Measurements from ENCODE around the gene SVEP1.

Gene SVEP1

GRCh38 chr9:110414471-110414870 lies 165.1 kb downstream of the SVEP1 start:
- TF ChIP-seq, protein P1, sequence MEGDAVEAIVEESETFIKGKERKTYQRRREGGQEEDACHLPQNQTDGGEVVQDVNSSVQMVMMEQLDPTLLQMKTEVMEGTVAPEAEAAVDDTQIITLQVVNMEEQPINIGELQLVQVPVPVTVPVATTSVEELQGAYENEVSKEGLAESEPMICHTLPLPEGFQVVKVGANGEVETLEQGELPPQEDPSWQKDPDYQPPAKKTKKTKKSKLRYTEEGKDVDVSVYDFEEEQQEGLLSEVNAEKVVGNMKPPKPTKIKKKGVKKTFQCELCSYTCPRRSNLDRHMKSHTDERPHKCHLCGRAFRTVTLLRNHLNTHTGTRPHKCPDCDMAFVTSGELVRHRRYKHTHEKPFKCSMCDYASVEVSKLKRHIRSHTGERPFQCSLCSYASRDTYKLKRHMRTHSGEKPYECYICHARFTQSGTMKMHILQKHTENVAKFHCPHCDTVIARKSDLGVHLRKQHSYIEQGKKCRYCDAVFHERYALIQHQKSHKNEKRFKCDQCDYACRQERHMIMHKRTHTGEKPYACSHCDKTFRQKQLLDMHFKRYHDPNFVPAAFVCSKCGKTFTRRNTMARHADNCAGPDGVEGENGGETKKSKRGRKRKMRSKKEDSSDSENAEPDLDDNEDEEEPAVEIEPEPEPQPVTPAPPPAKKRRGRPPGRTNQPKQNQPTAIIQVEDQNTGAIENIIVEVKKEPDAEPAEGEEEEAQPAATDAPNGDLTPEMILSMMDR (IDR thresholded peaks at IDR 0.05), result no peak

DNA sequence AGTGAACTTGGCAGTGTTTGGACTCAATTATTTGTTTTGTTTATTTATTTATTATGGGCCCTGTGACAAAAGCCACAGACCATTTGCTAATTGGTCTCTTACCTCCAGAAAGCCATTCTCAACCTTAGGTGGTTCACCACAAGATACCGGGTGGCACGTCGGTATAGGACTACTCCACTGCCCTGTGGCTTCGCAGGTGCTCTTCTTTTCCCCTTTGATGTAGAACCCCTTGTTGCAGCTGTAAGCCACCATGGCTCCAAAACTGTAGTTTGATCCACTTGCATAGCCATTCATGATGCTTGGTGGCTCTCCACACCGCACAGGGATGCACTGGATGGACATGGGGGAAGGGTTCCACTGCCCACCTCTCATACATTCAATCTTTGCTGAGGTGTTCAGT lies 168.6 kb downstream of the SVEP1 start:
- TF ChIP-seq, protein P1 (IDR thresholded peaks at IDR 0.05), result no peak

- TF ChIP-seq, protein P1 (IDR thresholded peaks at IDR 0.05), result no peak
Measured at GRCh38 chr9:110408598-110408997, 170.9 kb downstream of the SVEP1 start.

DNA sequence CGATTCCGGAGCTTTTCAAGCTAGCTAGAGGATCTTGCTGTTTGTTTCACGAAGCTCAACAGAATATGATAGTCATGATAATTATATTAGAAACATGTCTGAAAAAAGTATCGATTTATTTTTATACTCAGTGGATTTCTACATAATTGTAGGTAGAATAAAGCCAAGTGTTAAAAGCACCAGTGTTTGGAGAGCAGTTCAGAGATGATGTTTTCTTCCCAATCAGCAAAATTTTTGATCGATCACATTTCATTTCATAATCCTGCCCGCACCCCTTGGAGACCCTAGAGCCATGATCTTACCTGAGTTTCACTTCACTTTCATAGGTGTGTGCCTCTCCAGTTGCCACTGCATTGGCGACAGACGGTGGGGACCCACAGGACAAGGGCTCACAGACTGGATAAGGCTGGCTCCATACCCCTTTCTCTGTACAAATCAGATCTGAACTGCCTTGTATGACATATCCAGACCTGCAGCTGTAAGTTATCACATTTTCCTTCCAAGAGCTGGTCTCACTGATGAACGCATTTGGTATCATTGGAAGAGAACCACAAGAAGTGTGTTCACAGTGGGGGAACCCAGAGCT lies 173.6 kb downstream of the SVEP1 start:
- TF ChIP-seq, protein P1 (IDR thresholded peaks at IDR 0.05), result no peak

DNA sequence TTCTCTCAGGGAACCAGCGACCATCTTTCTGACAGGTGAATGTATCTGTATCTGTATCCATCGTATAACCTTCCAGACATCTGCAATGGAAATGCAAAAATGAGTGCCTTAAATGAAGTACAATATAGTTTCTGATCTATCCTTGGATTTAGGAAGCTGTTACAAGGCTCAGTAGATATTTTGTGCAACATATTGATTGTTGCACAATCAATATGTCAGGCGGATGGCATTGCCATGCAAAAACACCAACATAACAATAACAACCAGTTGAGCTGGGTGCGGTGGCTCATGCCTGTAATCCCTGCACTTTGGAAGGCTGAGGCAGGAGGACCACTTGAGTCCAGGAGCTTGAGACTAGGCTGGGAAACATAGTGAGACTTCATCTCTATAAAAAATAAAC lies 175.1 kb downstream of the SVEP1 start:
- TF ChIP-seq, protein P1 (IDR thresholded peaks at IDR 0.05), result no peak

GRCh38 chr9:110399983-110400382 lies 179.6 kb downstream of the SVEP1 start:
- TF ChIP-seq, protein P1 (IDR thresholded peaks at IDR 0.05), result no peak

DNA sequence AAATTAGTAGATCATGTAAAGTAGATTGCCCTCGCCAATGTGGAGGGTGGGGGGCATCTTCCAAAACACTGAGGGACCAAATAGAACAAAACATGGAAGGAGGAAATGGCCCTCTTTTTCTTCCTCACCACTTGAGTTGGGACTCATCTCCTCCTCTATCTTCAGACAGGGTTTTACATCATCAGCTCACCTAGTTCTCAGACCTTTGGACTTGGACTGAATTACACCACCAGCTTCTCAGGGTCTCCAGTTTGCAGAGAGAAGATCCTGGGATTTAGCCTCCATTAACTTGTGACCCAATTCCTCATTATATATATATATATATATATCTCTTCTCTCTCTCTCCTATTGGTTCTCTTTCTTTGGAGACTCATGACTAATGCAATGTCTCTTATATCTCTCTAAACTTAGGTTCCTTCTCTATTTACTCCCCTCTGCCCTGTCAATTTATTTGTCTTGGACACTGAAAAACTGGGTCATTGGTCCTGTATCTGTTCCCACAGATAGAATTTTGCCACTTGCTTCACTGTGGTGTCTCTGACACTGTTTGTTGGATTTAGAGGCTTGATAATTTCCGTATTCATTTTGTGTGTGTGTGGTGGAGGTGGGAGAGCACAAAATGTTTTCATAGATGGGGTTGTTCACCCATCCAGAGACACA lies 187.6 kb downstream of the SVEP1 start:
- TF ChIP-seq, protein P1 (IDR thresholded peaks at IDR 0.05), result no peak
